ENCODE data around the gene LRRTM3.

LRRTM3 gene

GRCh38 chr10:67033878-67034277, 108.0 kb downstream of the LRRTM3 start:
- no peak for DNase-seq (ENCODE audit: low spot score)

GRCh38 chr10:67036808-67037207, 111.0 kb downstream of the LRRTM3 start:
- DNase-seq (ENCODE audit: low spot score): no peak

GRCh38 chr10:67043041-67043440, 117.2 kb downstream of the LRRTM3 start:
- no peak for DNase-seq (ENCODE audit: low spot score)

GRCh38 chr10:67045404-67045803, 119.6 kb downstream of the LRRTM3 start:
- no peak for DNase-seq (ENCODE audit: low spot score)

- no peak for DNase-seq (ENCODE audit: low spot score)
Measured at GRCh38 chr10:67046507-67046906, 120.7 kb downstream of the LRRTM3 start.

- no peak for DNase-seq (ENCODE audit: low spot score)
Measured at GRCh38 chr10:67049988-67050387, 124.2 kb downstream of the LRRTM3 start.

- DNase-seq (ENCODE audit: low spot score): peak; percentile 28
Measured at GRCh38 chr10:67050415-67050814, 124.6 kb downstream of the LRRTM3 start.

- DNase-seq (ENCODE audit: low spot score): no peak
Measured at GRCh38 chr10:67072654-67073053, 146.8 kb downstream of the LRRTM3 start.

- no peak for DNase-seq (ENCODE audit: low spot score)
Measured at GRCh38 chr10:67075491-67075971, 149.7 kb downstream of the LRRTM3 start.

- DNase-seq (ENCODE audit: low spot score): no peak
Measured at GRCh38 chr10:67076144-67076543, 150.3 kb downstream of the LRRTM3 start.

GRCh38 chr10:67077376-67077775, 151.5 kb downstream of the LRRTM3 start:
- no peak for DNase-seq (ENCODE audit: low spot score)

- DNase-seq (ENCODE audit: low spot score): no peak
Measured at GRCh38 chr10:67079126-67079525, 153.3 kb downstream of the LRRTM3 start.

- DNase-seq (ENCODE audit: low spot score): no peak
Measured at GRCh38 chr10:67086327-67087134, 160.7 kb downstream of the LRRTM3 start.

GRCh38 chr10:67087135-67087425, 161.2 kb downstream of the LRRTM3 start:
- DNase-seq (ENCODE audit: low spot score): no peak

GRCh38 chr10:67088036-67088435, 162.2 kb downstream of the LRRTM3 start:
- DNase-seq (ENCODE audit: low spot score): peak; percentile 33

- no peak for DNase-seq (ENCODE audit: low spot score)
Measured at GRCh38 chr10:67095531-67095930, 169.7 kb downstream of the LRRTM3 start.

GRCh38 chr10:67098461-67098860, 172.6 kb downstream of the LRRTM3 start:
- DNase-seq (ENCODE audit: low spot score): peak; percentile 58

- DNase-seq (ENCODE audit: low spot score): no peak
Measured at GRCh38 chr10:67100951-67101350, 175.1 kb downstream of the LRRTM3 start.

- no peak for DNase-seq (ENCODE audit: low spot score)
Measured at GRCh38 chr10:67107670-67108069, 181.8 kb downstream of the LRRTM3 start.

- no peak for DNase-seq (ENCODE audit: low spot score)
Measured at GRCh38 chr10:67110286-67110685, 184.4 kb downstream of the LRRTM3 start.

GRCh38 chr10:67112765-67113164, 186.9 kb downstream of the LRRTM3 start:
- no peak for DNase-seq (ENCODE audit: low spot score)

- no peak for DNase-seq (ENCODE audit: low spot score)
Measured at GRCh38 chr10:67114945-67115344, 189.1 kb downstream of the LRRTM3 start.

GRCh38 chr10:67115972-67116371, 190.1 kb downstream of the LRRTM3 start:
- DNase-seq (ENCODE audit: low spot score): no peak

GRCh38 chr10:67119651-67120050, 193.8 kb downstream of the LRRTM3 start:
- DNase-seq (ENCODE audit: low spot score): no peak

All from pons (tissue), 1 donor.